OCI-LY1 (cell line): ENCODE measurements around the gene POU2F2.

Source experiments
- H2AFZ ChIP-seq: fragments of 200-600 bp; sonication (generic), shearing (Covaris generic); 2 replicates; pipeline ENCODE4 v1.6.0; 2014; ENCODE audit warnings: antibody characterized with exemption, mild to moderate bottlenecking, low read length
- H3F3A ChIP-seq: fragments of 200-600 bp; sonication (generic), shearing (Covaris generic); 2 replicates; pipeline ENCODE4 v1.6.0; 2014; ENCODE audit warnings: mild to moderate bottlenecking, antibody characterized with exemption, low read length, moderate library complexity; ENCODE audit not compliant: insufficient read depth
- H3K27ac ChIP-seq: fragments of 200-600 bp; sonication (generic); 2 replicates; pipeline ENCODE4 v1.5.1; 2014; ENCODE audit warnings: low read length, mixed run types, mild to moderate bottlenecking, low read depth; ENCODE audit not compliant: poor library complexity, severe bottlenecking
- H3K27me3 ChIP-seq: fragments of 200-600 bp; sonication (generic); 2 replicates; pipeline ENCODE4 v1.6.0; 2014; ENCODE audit warnings: antibody characterized with exemption, mild to moderate bottlenecking, low read length, moderate library complexity; ENCODE audit not compliant: insufficient read depth
- H3K36me3 ChIP-seq: fragments of 200-600 bp; sonication (generic); 2 replicates; pipeline ENCODE4 v1.6.1; 2014; ENCODE audit warnings: mild to moderate bottlenecking, antibody characterized with exemption, low read length, moderate library complexity, mixed read lengths; ENCODE audit not compliant: insufficient read depth
- H3K4me1 ChIP-seq: fragments of 200-600 bp; sonication (generic); 2 replicates; pipeline ENCODE4 v1.5.1; 2014; ENCODE audit warnings: mild to moderate bottlenecking, low read length, moderate library complexity; ENCODE audit not compliant: insufficient read depth, severe bottlenecking
- H3K4me2 ChIP-seq: fragments of 200-600 bp; sonication (generic), shearing (Covaris generic); 2 replicates; pipeline ENCODE4 v1.6.1; 2014; ENCODE audit warnings: low read length
- H3K4me3 ChIP-seq: fragments of 200-600 bp; sonication (generic); 2 replicates; pipeline ENCODE4 v1.5.1; 2014; ENCODE audit warnings: low read length, low read depth, mild to moderate bottlenecking, mixed read lengths; ENCODE audit not compliant: poor library complexity, severe bottlenecking
- H3K79me2 ChIP-seq: fragments of 200-600 bp; shearing (Covaris generic); 2 replicates; pipeline ENCODE4 v1.6.1; 2016; ENCODE audit warnings: mixed run types, low read length, mixed read lengths; ENCODE audit not compliant: insufficient read depth
- H3K9ac ChIP-seq: fragments of 200-600 bp; sonication (generic), shearing (Covaris generic); 2 replicates; pipeline ENCODE4 v1.6.1; 2014; ENCODE audit warnings: mild to moderate bottlenecking, low read length, mixed read lengths
- H3K9me2 ChIP-seq: fragments of 200-600 bp; sonication (generic), shearing (Covaris generic); 2 replicates; pipeline ENCODE4 v1.6.1; 2014; ENCODE audit warnings: low read depth, mild to moderate bottlenecking, low read length, mixed read lengths
- H3K9me3 ChIP-seq: fragments of 200-600 bp; shearing (Covaris generic); 2 replicates; pipeline ENCODE4 v1.6.1; 2014; ENCODE audit warnings: low read length, mixed read lengths
- H4K20me1 ChIP-seq: fragments of 200-600 bp; sonication (generic), shearing (Covaris generic); 2 replicates; pipeline ENCODE4 v1.6.0; 2016; ENCODE audit warnings: mild to moderate bottlenecking, low read length; ENCODE audit not compliant: insufficient read depth
- EZH2 ChIP-seq: fragments of 200-600 bp; sonication (generic), shearing (Covaris generic); IDR thresholded peaks from 2 replicates; pipeline ENCODE4 v1.8.0; 2017; ENCODE audit warnings: borderline replicate concordance, mixed run types, mild to moderate bottlenecking, antibody characterized with exemption, low read length, moderate library complexity, mixed read lengths
- TF ChIP-seq, protein P1 (sequence below): fragments of 200-600 bp; sonication (generic), shearing (Covaris generic); IDR thresholded peaks from 2 replicates; pipeline ENCODE4 v1.5.1; 2017; ENCODE audit warnings: mild to moderate bottlenecking, antibody characterized with exemption, low read length, moderate library complexity, mixed read lengths

The POU2F2 gene

DNA sequence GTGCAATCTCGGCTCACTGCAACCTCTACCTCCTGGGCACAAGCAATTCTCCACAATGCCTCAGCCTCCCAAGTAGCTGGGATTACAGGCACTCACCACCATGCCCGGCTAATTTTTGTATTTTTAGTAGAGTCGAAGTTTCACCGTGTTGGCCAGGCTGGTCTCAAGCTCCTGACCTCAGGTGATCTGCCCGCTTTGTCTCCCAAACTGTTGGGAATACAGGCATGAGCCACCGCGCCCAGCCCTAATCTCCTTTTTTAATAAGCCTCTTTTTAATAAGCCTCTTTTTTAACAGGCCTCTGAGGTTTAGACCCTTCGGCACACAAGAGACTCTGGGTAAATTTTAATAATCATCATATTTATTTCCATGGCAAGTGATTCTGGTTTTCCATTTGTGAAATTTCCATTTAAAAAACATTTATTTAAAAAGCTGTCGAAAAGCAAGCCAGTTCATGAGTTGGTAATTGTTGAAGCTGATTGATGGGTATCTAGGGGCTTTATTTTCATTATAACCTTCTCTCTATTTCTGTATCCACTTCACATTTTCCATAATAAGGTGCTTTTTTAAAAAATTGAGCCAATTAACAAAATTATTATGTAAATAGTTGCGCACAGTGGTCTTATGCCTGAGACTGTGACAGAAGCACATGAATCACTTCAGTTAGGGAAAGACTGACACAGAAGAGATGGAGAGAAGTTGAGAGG lies 11.8 kb downstream of the POU2F2 start:
- H3K4me2 ChIP-seq, result no peak overlapping the region

GRCh38 chr19:42117076-42117475 lies 15.2 kb downstream of the POU2F2 start:
- Histone ChIP-seq H3K36me3 (peaks cover 18% of the 10 kb centered on the region; the same call in 1 of the 2 replicates), H3K4me1 (peaks cover 57% of the 10 kb centered on the region), H3K9ac (no peak overlapping the region), H3K9me2 (no peaks in the 10 kb centered on the region), H3K4me3 (no peak overlapping the region), H3K4me2 (no peak overlapping the region), H3F3A (peaks cover 12% of the 10 kb centered on the region), H2AFZ (no peak overlapping the region), H3K27me3 (no peaks in the 10 kb centered on the region), H3K27ac (no peak overlapping the region), H3K79me2 (no peaks in the 10 kb centered on the region), H4K20me1 (no peaks in the 10 kb centered on the region), H3K9me3 (no peaks in the 10 kb centered on the region)
- TF ChIP-seq, protein P1, sequence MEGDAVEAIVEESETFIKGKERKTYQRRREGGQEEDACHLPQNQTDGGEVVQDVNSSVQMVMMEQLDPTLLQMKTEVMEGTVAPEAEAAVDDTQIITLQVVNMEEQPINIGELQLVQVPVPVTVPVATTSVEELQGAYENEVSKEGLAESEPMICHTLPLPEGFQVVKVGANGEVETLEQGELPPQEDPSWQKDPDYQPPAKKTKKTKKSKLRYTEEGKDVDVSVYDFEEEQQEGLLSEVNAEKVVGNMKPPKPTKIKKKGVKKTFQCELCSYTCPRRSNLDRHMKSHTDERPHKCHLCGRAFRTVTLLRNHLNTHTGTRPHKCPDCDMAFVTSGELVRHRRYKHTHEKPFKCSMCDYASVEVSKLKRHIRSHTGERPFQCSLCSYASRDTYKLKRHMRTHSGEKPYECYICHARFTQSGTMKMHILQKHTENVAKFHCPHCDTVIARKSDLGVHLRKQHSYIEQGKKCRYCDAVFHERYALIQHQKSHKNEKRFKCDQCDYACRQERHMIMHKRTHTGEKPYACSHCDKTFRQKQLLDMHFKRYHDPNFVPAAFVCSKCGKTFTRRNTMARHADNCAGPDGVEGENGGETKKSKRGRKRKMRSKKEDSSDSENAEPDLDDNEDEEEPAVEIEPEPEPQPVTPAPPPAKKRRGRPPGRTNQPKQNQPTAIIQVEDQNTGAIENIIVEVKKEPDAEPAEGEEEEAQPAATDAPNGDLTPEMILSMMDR, result no peak

More for the DNA sequence above, 11.8 kb downstream of the POU2F2 start:
- Histone ChIP-seq H3K9me3 (0 out of 2 replicates have a peak, but pooled peaks cover 2% of the 10 kb centered on the region), H3K9me2 (no peaks in the 10 kb centered on the region), H3K4me3 (no peak overlapping the region), H3K9ac (no peak overlapping the region), H3K27me3 (no peaks in the 10 kb centered on the region), H3K36me3 (peaks cover 27% of the 10 kb centered on the region), H4K20me1 (no peaks in the 10 kb centered on the region), H3K79me2 (no peaks in the 10 kb centered on the region), H3K4me1 (peaks cover 49% of the 10 kb centered on the region), H3F3A (peaks cover 7% of the 10 kb centered on the region), H2AFZ (no peak overlapping the region), H3K27ac (peak overlapping the region; percentile 83)
- TF ChIP-seq EZH2, result no peak
- TF ChIP-seq, protein P1, result no peak

DNA sequence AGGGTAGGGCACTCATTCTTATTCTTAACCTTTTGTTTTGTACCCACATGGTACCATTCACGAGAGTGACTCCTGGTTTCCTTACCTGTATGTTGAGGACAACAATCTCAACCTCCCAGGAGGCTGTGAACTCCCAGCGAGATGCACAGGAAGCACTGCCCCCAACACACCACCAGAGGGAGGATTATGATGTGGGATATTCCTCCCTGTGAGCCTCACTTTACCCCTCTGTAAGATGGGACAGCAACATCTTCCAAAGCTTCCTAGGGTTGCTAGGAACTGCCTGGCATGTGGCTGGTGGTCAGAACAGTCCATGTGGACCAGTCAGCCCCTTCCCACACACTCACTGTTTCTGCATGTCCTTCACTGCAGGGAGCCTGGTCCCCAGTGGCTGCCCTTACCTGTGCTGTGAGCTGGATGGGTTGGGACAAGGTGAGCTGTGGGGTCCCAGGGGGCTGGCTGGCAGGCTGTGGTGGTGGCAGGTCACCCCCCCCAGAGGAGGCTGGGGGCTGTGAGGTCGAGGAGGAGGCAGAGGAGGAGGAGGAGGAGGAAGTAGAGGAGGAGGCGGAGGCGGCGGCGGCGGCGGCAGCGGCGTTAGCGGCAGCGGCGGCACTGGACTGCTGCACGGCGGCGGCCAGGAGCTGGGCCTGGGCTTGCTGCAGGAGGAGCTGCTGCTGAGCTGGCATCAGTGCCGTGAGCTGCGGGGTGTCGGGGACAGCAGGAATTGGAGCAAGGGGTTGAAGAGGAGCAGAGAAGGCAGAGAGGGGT lies 15.8 kb downstream of the POU2F2 start:
- Histone ChIP-seq H2AFZ (no peak overlapping the region), H3K36me3 (peaks cover 18% of the 10 kb centered on the region; the same call in 1 of the 2 replicates), H4K20me1 (no peaks in the 10 kb centered on the region), H3K4me1 (peaks cover 51% of the 10 kb centered on the region), H3K9ac (peak overlapping the region; percentile 78; the same call in 1 of the 2 replicates), H3F3A (peaks cover 12% of the 10 kb centered on the region), H3K4me3 (no peak overlapping the region), H3K79me2 (no peaks in the 10 kb centered on the region), H3K27ac (peak overlapping the region; percentile 100), H3K27me3 (no peaks in the 10 kb centered on the region), H3K9me2 (no peaks in the 10 kb centered on the region), H3K4me2 (peak overlapping the region; percentile 80; the same call in 1 of the 2 replicates), H3K9me3 (no peaks in the 10 kb centered on the region)
- TF ChIP-seq, protein P1, result peak; percentile 46
- no peak for TF ChIP-seq EZH2
